HFF-Myc (cell line): ENCODE data around the gene HPS1.

Source experiments
- DNase-seq: peaks from one replicate; pipeline ENCODE4 v3.0.0-alpha.2; 2011; ENCODE audit warnings: low read depth; ENCODE audit errors: extremely low read depth
- H3K4me3 ChIP-seq: replicated peaks from 2 replicates; pipeline ENCODE4 v1.5.1; 2011; ENCODE audit warnings: low read depth, mild to moderate bottlenecking, control low read depth, low read length
- TF ChIP-seq, protein P1 (sequence below): IDR thresholded peaks from 2 replicates; pipeline ENCODE4 v1.5.1; 2012; ENCODE audit warnings: mild to moderate bottlenecking, low read depth, low read length, control low read depth; ENCODE audit errors: missing control alignments

Gene HPS1

DNA sequence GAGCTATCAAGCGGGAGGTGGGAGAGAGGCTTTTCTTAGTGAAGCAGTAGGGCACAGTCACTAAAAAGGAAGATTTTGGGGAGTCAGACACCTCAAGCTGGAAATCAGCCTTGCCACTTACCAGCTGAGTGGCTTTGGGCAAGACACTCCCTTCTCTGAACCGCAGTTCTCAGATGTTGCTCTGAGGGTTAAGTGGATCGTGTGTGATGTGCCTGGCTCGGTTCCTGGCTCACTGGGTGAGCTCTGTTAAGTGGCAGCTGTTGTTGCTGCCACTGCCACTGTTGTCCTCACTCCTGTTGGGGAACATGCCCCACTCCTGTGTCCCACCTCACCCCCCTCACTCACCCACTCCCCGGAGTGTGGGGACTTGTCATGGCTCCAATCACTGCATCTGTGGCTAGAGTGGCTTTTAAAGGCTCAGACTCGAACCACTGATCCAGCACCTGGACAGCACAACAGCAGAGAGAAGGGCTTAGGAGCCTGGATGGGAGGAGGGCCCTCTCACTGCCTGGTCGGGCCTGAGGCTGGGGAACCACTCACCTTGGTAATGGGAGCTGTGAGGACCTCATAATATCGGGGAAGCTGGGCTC, 51.8 kb downstream of the HPS1 start:
- TF ChIP-seq, protein P1, sequence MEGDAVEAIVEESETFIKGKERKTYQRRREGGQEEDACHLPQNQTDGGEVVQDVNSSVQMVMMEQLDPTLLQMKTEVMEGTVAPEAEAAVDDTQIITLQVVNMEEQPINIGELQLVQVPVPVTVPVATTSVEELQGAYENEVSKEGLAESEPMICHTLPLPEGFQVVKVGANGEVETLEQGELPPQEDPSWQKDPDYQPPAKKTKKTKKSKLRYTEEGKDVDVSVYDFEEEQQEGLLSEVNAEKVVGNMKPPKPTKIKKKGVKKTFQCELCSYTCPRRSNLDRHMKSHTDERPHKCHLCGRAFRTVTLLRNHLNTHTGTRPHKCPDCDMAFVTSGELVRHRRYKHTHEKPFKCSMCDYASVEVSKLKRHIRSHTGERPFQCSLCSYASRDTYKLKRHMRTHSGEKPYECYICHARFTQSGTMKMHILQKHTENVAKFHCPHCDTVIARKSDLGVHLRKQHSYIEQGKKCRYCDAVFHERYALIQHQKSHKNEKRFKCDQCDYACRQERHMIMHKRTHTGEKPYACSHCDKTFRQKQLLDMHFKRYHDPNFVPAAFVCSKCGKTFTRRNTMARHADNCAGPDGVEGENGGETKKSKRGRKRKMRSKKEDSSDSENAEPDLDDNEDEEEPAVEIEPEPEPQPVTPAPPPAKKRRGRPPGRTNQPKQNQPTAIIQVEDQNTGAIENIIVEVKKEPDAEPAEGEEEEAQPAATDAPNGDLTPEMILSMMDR, result no peak
- DNase-seq, result no peak
- no peak overlapping the region for H3K4me3 ChIP-seq

DNA sequence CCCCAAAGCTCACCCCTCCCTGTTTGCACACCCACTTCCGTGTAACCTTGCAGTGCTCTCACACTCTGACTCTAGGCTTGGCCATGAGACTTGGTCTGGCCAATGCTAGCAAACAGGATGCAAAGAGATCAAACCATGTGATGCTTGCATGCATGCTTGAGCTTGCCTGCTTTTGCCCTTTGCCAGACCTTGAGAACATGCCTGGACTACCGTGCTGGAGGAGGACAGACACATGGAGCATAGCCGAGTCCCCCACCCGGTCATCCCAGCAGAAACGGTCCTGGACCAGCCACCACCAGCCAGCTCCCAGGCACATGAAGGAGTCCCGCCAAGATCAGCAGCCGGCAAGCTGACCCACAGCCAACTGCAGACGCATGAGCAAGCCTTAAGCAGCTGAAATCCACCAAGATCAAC, 55.1 kb downstream of the HPS1 start:
- TF ChIP-seq, protein P1, result no peak
- H3K4me3 ChIP-seq, result no peak overlapping the region
- DNase-seq, result no peak

DNA sequence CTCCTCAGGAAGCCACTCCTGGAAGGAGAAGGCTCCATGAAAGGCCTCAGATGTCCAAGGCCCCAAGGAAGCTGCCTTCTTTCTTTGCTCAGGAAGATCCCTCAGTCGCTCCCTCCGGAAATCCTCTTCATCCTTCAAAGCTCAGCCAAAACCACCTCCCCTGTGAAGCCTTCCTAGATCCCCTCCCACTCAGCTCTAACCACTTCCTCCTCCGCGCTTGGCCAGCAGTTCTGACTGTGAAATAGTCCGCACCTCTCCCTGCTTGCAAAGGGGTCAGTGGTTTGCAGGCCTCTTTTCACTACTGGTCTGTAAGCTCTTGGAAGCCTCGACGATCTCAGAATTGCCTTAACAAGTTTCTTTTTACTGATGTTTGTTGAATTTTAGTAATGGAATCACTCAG, 55.7 kb downstream of the HPS1 start:
- TF ChIP-seq, protein P1, result no peak
- H3K4me3 ChIP-seq, result no peak overlapping the region
- DNase-seq, result no peak

DNA sequence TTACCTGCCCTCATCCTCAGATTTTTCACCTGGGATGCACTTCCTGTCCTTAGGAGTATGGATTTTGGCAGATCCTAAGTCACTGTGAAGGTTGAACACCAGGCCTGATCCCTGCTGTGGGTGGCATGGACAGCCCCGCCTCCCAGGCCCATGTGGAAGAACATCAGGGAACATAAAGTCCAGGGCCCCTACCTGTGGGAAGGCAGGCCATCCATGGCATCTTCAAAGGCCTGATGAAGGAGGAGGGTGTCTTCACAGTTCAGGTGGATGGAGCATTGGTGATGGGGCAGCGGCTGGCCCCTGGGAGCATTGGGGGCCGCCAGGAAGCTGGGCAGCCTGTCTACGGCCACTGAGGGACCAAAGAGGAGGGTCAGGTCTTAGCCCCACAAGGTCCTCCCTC, 56.3 kb downstream of the HPS1 start:
- DNase-seq, result no peak
- TF ChIP-seq, protein P1, result no peak
- no peak overlapping the region for H3K4me3 ChIP-seq

DNA sequence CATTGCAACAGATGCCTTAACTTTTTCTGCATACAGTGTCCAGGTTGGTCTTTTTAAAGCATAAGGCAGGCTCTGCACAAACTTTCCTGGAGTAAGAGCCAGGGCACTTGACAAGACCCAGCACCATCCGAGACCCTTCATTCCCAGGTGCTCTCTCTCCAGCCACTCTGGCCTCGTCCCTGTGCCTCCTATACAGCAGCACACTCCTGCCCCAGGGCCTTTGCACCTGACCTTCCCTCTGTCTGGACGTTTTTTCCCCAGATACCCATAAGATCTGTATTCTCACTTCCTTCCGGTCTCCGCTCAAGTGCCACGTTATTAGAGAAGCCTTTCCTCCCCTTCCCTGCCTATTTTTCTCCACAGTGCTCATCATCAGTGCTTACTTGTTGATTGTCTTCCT, 57.3 kb downstream of the HPS1 start:
- no peak for DNase-seq
- TF ChIP-seq, protein P1, result no peak
- H3K4me3 ChIP-seq, result no peak overlapping the region

DNA sequence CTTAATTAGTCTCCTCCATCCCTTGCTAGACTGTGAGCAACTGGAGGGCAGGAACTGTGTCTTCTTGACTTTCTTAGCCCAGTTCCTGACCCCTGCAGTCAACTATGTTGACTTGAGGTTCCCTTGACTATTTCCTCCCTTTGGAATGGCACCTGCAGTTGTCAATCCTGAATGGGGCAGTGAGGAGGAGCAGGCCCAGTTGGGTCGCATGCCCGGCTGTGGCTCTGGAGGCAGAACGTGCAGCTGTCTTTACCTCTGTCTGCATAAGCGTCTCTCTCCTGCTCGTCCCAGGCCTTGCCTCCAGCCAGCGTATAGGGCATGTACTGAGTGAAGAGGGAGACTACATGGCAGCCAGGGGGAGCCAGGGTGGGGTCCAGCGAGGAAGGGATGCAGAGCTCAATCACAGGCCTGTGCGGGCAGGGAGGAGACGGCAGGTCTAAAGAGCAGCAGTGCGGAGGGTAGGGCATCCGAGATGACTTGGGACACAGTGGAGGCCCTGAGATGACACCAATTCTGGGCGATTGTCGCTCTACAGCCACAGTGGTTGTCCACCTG, 58.6 kb downstream of the HPS1 start:
- TF ChIP-seq, protein P1, result no peak
- no peak overlapping the region for H3K4me3 ChIP-seq
- no peak for DNase-seq
